ENCODE data around the gene NME9. TPM values are rescaled to one million over a fixed set of nuclear protein-coding genes. Genes with fewer than 3 reads are reported as not detected.
A peak's percentile ranks its signal among the peaks of the same experiment; 100 is the strongest.

The NME9 gene
- total RNA-seq, 1 donor from 2014 or later: not detected

- no peaks in the 10 kb centered on the region for H3K36me3 Mint-ChIP-seq (ENCODE audit: low read depth)
- no peaks in the 10 kb centered on the region for H3K27me3 Mint-ChIP-seq (ENCODE audit: low read depth)
- no peak overlapping the region for H3K4me3 Mint-ChIP-seq (ENCODE audit: unreplicated experiment)
- peaks cover 41% of the 10 kb centered on the region for H3K4me1 Mint-ChIP-seq (ENCODE audit: low read depth)
- no peak for DNase-seq (ENCODE audit: low spot score)
- no peak for TF ChIP-seq CTCF (IDR thresholded peaks at IDR 0.05)
- peak overlapping the region; percentile 74 for H3K27ac Mint-ChIP-seq (ENCODE audit: unreplicated experiment)
- H3K9me3 Mint-ChIP-seq (ENCODE audit: low read depth): no peaks in the 10 kb centered on the region
Measured at GRCh38 chr3:138360869-138361525, 31.3 kb upstream of the NME9 start.

- no peak for DNase-seq (ENCODE audit: low spot score)
- Mint-ChIP-seq H3K9me3 (ENCODE audit: low read depth) (no peaks in the 10 kb centered on the region), H3K36me3 (ENCODE audit: low read depth) (no peaks in the 10 kb centered on the region), H3K27ac (ENCODE audit: unreplicated experiment) (no peak overlapping the region), H3K4me1 (ENCODE audit: low read depth) (peaks cover 36% of the 10 kb centered on the region), H3K4me3 (ENCODE audit: unreplicated experiment) (no peak overlapping the region), H3K27me3 (ENCODE audit: low read depth) (no peaks in the 10 kb centered on the region)
- no peak for TF ChIP-seq CTCF (IDR thresholded peaks at IDR 0.05)
Measured at GRCh38 chr3:138359919-138360868, 30.5 kb upstream of the NME9 start.

GRCh38 chr3:138359148-138359918 lies 29.7 kb upstream of the NME9 start:
- H3K27me3 Mint-ChIP-seq (ENCODE audit: low read depth): no peaks in the 10 kb centered on the region
- peaks cover 36% of the 10 kb centered on the region for H3K4me1 Mint-ChIP-seq (ENCODE audit: low read depth)
- H3K9me3 Mint-ChIP-seq (ENCODE audit: low read depth): no peaks in the 10 kb centered on the region
- no peak overlapping the region for H3K4me3 Mint-ChIP-seq (ENCODE audit: unreplicated experiment)
- TF ChIP-seq CTCF (IDR thresholded peaks at IDR 0.05): no peak
- no peak overlapping the region for H3K27ac Mint-ChIP-seq (ENCODE audit: unreplicated experiment)
- DNase-seq (ENCODE audit: low spot score): no peak
- no peaks in the 10 kb centered on the region for H3K36me3 Mint-ChIP-seq (ENCODE audit: low read depth)

- H3K27me3 Mint-ChIP-seq (ENCODE audit: low read depth): no peaks in the 10 kb centered on the region
- no peaks in the 10 kb centered on the region for H3K9me3 Mint-ChIP-seq (ENCODE audit: low read depth)
- no peak overlapping the region for H3K27ac Mint-ChIP-seq (ENCODE audit: unreplicated experiment)
- peaks cover 33% of the 10 kb centered on the region for H3K4me1 Mint-ChIP-seq (ENCODE audit: low read depth)
- DNase-seq (ENCODE audit: low spot score): no peak
- no peak overlapping the region for H3K4me3 Mint-ChIP-seq (ENCODE audit: unreplicated experiment)
- no peaks in the 10 kb centered on the region for H3K36me3 Mint-ChIP-seq (ENCODE audit: low read depth)
- TF ChIP-seq CTCF (IDR thresholded peaks at IDR 0.05): no peak
Measured at GRCh38 chr3:138356730-138357405, 27.2 kb upstream of the NME9 start.
